CD4-positive, alpha-beta T cell treated with Interleukin-17A for 1 hour (primary cell): ENCODE results near the gene NTM.

Experiments
- DNase-seq: peaks from one replicate; pipeline ENCODE4 v3.0.0-alpha.2; 2020

NTM gene

GRCh38 chr11:132139181-132139580 lies 768.8 kb downstream of the NTM start:
- DNase-seq = no peak

- DNase-seq = no peak
Observed at GRCh38 chr11:132140056-132140455, 769.6 kb downstream of the NTM start.

- no peak for DNase-seq
Observed at GRCh38 chr11:132142121-132142520, 771.7 kb downstream of the NTM start.

- DNase-seq = no peak
Observed at GRCh38 chr11:132142554-132142953, 772.1 kb downstream of the NTM start.

GRCh38 chr11:132147464-132147863 lies 777.0 kb downstream of the NTM start:
- DNase-seq = no peak

GRCh38 chr11:132154781-132155180 lies 784.4 kb downstream of the NTM start:
- no peak for DNase-seq

GRCh38 chr11:132158091-132158490 lies 787.7 kb downstream of the NTM start:
- no peak for DNase-seq

- no peak for DNase-seq
Observed at GRCh38 chr11:132158696-132159095, 788.3 kb downstream of the NTM start.

GRCh38 chr11:132161403-132162078 lies 791.1 kb downstream of the NTM start:
- no peak for DNase-seq

GRCh38 chr11:132168344-132168981 lies 798.0 kb downstream of the NTM start:
- no peak for DNase-seq

GRCh38 chr11:132171031-132171430 lies 800.6 kb downstream of the NTM start:
- no peak for DNase-seq

GRCh38 chr11:132174362-132175255 lies 804.2 kb downstream of the NTM start:
- no peak for DNase-seq

GRCh38 chr11:132177106-132177505 lies 806.7 kb downstream of the NTM start:
- no peak for DNase-seq

- DNase-seq = no peak
Observed at GRCh38 chr11:132184079-132184478, 813.7 kb downstream of the NTM start.

GRCh38 chr11:132185726-132186592 lies 815.5 kb downstream of the NTM start:
- no peak for DNase-seq

GRCh38 chr11:132186699-132187098 lies 816.3 kb downstream of the NTM start:
- DNase-seq = no peak

GRCh38 chr11:132187386-132187785 lies 817.0 kb downstream of the NTM start:
- no peak for DNase-seq

- DNase-seq = no peak
Observed at GRCh38 chr11:132187814-132188213, 817.4 kb downstream of the NTM start.

GRCh38 chr11:132196928-132197327 lies 826.5 kb downstream of the NTM start:
- no peak for DNase-seq

- no peak for DNase-seq
Observed at GRCh38 chr11:132200353-132200936, 830.0 kb downstream of the NTM start.

- no peak for DNase-seq
Observed at GRCh38 chr11:132202621-132203020, 832.2 kb downstream of the NTM start.

GRCh38 chr11:132205006-132205405 lies 834.6 kb downstream of the NTM start:
- no peak for DNase-seq
